CD4-positive, alpha-beta T cell (primary cell): Measurements from ENCODE around the gene CPTP. TPM values are rescaled to one million over a fixed set of nuclear protein-coding genes. Genes with fewer than 3 reads are reported as not detected.

Experiments used
- ATAC-seq: fragments of 200-7000 bp; cut with Tn5 transposase; one replicate; pipeline ENCODE4 v1.10.0; 2022; ENCODE audit warnings: mild to moderate bottlenecking; ENCODE audit not compliant: poor library complexity
- CTCF ChIA-PET: fragments of 350-600 bp; sonication (Branson Sonifier 250); formaldehyde crosslinking; loops from one replicate; lab custom pipeline; 2021; ENCODE audit warnings: antibody characterized with exemption, inconsistent platforms; lab: Charles Lee
- POLR2A ChIA-PET: fragments of 350-600 bp; sonication (Branson Sonifier 250); formaldehyde crosslinking; loops from one replicate; lab custom pipeline; 2021; ENCODE audit warnings: antibody characterized with exemption, inconsistent platforms; lab: Charles Lee
- DNase-seq, 14 experiments: peaks; one replicate each; pipeline ENCODE4 v3.0.0-alpha.2; 2013 to 2020; ENCODE audit warnings: mixed read lengths in 2 of 14
- H3K27ac ChIP-seq, 2 donors: one replicate each; pipeline versions ENCODE4 v1.5.1 to v1.7.0; 2013; ENCODE audit warnings: low read length in 2 of 2, low read depth in 1 of 2, mild to moderate bottlenecking in 1 of 2
- H3K27me3 ChIP-seq, 2 experiments: 1 replicate in 1 of 2; 2 replicates in 1 of 2; pipeline versions ENCODE4 v1.6.1 to v1.7.0; 2013; ENCODE audit warnings: low read length in 2 of 2, control low read depth in 1 of 2, mild to moderate bottlenecking in 1 of 2, moderate library complexity in 1 of 2; ENCODE audit not compliant: insufficient read depth in 2 of 2, control insufficient read depth in 1 of 2
- H3K36me3 ChIP-seq: one replicate; pipeline ENCODE4 v1.6.1; 2013; ENCODE audit warnings: low read length, control low read depth; ENCODE audit not compliant: insufficient read depth
- H3K4me1 ChIP-seq: one replicate; pipeline ENCODE4 v1.6.1; 2013; ENCODE audit warnings: low read length, control low read depth; ENCODE audit not compliant: insufficient read depth
- H3K4me3 ChIP-seq: one replicate; pipeline ENCODE4 v1.5.1; 2013; ENCODE audit warnings: mild to moderate bottlenecking, low read length, moderate library complexity
- H3K9me3 ChIP-seq, 2 experiments: 1 replicate in 1 of 2; 2 replicates in 1 of 2; pipeline versions ENCODE4 v1.6.1 to v1.7.0; 2013; ENCODE audit warnings: low read length in 2 of 2, mild to moderate bottlenecking in 2 of 2, control low read depth in 1 of 2, moderate library complexity in 1 of 2; ENCODE audit not compliant: control insufficient read depth in 1 of 2, insufficient read depth in 1 of 2
- H3K27ac Mint-ChIP-seq: one replicate; pipeline ENCODE4 v1.8.0; 2020; ENCODE audit warnings: mixed read lengths
- H3K27me3 Mint-ChIP-seq: one replicate; pipeline ENCODE4 v1.8.0; 2021; ENCODE audit warnings: mixed read lengths
- H3K36me3 Mint-ChIP-seq: one replicate; pipeline ENCODE4 v1.8.0; 2021; ENCODE audit warnings: low read depth, mixed read lengths
- H3K4me1 Mint-ChIP-seq: one replicate; pipeline ENCODE4 v1.8.0; 2021; ENCODE audit warnings: low read depth, mixed read lengths
- H3K4me3 Mint-ChIP-seq: one replicate; pipeline ENCODE4 v1.8.0; 2020; ENCODE audit warnings: mild to moderate bottlenecking, mixed read lengths
- H3K9me3 Mint-ChIP-seq: one replicate; pipeline ENCODE4 v1.8.0; 2020; ENCODE audit warnings: mixed read lengths
- intact Hi-C, 2 experiments: fragments of 100-400 bp; cut with DNase I in 1 of 2; cut with micrococcal nuclease in 1 of 2; formaldehyde crosslinking; loops; one replicate each; pipeline versions ENCODE4 v1.15.1 to v1.9.0; 2023 to 2025; cut with DNase I, micrococcal nuclease
- total RNA-seq, 174 experiments: library from RNA in 2 of 174; stranded (reverse) in 2 of 174; gene quantifications; one replicate each; pipeline ENCODE4 v1.2.3 and lab custom pipeline; 2021 to 2026
- TF ChIP-seq, protein P1 (sequence below): fragments of 200-600 bp; IDR thresholded peaks from one replicate; pipeline ENCODE4 v1.8.0; 2022; ENCODE audit warnings: antibody characterized with exemption, mild to moderate bottlenecking

The CPTP gene
- total RNA-seq, 2 experiments from 2014 or later = 11.6 to 12.9 TPM

GRCh38 chr1:1359308-1359663 lies 34.7 kb downstream of the CPTP start:
- Histone ChIP-seq H3K9me3 (peaks cover 0 to 15% of the 10 kb centered on the region in 2 experiments), H3K4me3 (no peak overlapping the region), H3K27ac (peak overlapping the region in 1 of 2 donors; percentile 7), H3K36me3 (no peaks in the 10 kb centered on the region), H3K4me1 (peaks cover 30% of the 10 kb centered on the region), H3K27me3 (peaks cover 23 to 33% of the 10 kb centered on the region in 2 experiments)
- peak; percentile 77 for ATAC-seq
- H3K27me3 Mint-ChIP-seq = peaks cover 26% of the 10 kb centered on the region
- ChIA-PET CTCF (no interaction called here), POLR2A (no interaction called here)
- DNase-seq = peak in 1 of 14 experiments; percentile 24
- peaks cover 13% of the 10 kb centered on the region for H3K4me1 Mint-ChIP-seq
- H3K9me3 Mint-ChIP-seq = no peaks in the 10 kb centered on the region
- no peaks in the 10 kb centered on the region for H3K36me3 Mint-ChIP-seq
- TF ChIP-seq, protein P1, sequence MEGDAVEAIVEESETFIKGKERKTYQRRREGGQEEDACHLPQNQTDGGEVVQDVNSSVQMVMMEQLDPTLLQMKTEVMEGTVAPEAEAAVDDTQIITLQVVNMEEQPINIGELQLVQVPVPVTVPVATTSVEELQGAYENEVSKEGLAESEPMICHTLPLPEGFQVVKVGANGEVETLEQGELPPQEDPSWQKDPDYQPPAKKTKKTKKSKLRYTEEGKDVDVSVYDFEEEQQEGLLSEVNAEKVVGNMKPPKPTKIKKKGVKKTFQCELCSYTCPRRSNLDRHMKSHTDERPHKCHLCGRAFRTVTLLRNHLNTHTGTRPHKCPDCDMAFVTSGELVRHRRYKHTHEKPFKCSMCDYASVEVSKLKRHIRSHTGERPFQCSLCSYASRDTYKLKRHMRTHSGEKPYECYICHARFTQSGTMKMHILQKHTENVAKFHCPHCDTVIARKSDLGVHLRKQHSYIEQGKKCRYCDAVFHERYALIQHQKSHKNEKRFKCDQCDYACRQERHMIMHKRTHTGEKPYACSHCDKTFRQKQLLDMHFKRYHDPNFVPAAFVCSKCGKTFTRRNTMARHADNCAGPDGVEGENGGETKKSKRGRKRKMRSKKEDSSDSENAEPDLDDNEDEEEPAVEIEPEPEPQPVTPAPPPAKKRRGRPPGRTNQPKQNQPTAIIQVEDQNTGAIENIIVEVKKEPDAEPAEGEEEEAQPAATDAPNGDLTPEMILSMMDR = no peak
- peak overlapping the region; percentile 79 for H3K27ac Mint-ChIP-seq
- H3K4me3 Mint-ChIP-seq = peak overlapping the region; percentile 39
- intact Hi-C loops = no loop called here

DNA sequence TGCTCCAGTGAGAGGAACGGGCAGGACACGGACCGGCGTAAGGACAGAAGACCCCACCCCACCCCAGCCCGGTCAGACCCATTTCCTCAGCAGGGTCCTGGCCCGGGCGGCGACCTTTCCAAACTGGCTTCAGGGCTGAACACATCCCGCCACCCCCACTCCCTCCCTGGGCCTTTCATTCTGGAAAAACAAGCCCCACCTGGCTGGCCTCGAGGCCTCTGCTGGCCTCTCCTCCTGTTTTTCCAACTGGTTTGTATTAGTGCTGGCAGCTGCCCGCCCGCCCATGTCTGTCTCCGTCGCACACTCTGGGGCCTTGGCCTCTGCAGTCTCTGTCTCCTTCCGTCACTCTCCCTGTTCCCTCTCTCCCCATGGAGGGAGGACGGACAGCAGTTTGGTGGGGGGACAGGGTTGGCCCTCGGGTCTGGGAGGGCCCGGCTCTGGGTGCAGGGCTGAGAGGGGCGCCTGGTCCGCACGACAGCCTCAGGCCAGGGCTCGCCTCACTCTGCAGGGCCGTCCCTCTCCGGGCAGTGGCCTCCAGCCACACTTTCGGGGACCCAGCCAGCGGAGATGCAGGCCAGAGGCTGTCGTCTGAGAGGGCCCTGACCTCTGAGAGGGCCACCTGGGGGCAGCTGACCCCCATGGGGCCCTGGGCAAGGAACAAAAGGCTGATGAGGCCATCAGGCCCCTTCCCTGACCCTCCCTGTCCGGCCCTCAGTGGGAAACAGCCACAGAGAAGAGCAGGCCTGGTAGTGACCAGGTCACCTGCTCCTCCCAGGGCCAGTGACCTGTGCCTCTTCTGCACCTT lies 35.3 kb downstream of the CPTP start:
- TF ChIP-seq, protein P1 = no peak
- peak overlapping the region; percentile 79 for H3K27ac Mint-ChIP-seq
- H3K4me3 ChIP-seq = no peak overlapping the region
- no peaks in the 10 kb centered on the region for H3K9me3 Mint-ChIP-seq
- no peak for ATAC-seq
- DNase-seq = no peak
- peaks cover 25% of the 10 kb centered on the region for H3K4me1 ChIP-seq
- CTCF ChIA-PET = no interaction called here
- no peaks in the 10 kb centered on the region for H3K36me3 Mint-ChIP-seq
- peaks cover 0 to 14% of the 10 kb centered on the region in 2 experiments for H3K9me3 ChIP-seq
- H3K27ac ChIP-seq = no peak overlapping the region
- H3K27me3 Mint-ChIP-seq = peaks cover 26% of the 10 kb centered on the region
- POLR2A ChIA-PET = no interaction called here
- H3K4me3 Mint-ChIP-seq = peak overlapping the region; percentile 39
- peaks cover 12% of the 10 kb centered on the region for H3K4me1 Mint-ChIP-seq
- H3K36me3 ChIP-seq = no peaks in the 10 kb centered on the region
- peaks cover 22 to 30% of the 10 kb centered on the region in 2 experiments for H3K27me3 ChIP-seq
- intact Hi-C loops = no loop called here

DNA sequence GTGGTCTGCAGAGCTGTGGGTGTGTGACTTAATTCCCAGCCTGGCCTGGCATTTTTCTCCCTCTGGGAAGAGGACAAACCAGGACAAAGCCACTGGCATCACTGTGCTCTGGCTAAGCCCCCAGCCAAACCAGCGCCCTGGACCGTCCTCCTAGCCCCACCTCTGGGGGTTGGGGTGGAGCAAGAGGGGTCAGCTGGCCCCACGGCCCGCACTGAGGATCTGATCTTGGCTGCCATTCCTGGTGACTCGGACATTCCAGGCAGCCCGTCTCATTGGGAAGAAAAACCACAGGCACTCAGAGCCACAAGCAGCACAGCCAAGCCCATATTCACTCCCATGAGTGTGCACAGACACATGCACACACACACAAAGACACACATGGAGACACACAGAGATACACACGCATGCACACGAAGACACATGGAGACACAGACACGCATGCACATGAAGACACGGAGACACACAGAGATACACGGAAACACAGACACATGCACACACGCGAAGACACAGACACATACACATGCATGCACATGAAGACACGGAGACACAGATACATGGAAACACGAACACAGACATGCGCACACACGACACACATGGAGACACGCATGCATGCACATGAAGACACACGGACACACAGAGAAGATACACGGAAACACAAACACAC lies 36.0 kb downstream of the CPTP start:
- Mint-ChIP-seq H3K4me1 (peaks cover 12% of the 10 kb centered on the region), H3K27me3 (peaks cover 26% of the 10 kb centered on the region), H3K9me3 (no peaks in the 10 kb centered on the region), H3K36me3 (no peaks in the 10 kb centered on the region), H3K4me3 (no peak overlapping the region), H3K27ac (no peak overlapping the region)
- no peaks in the 10 kb centered on the region for H3K36me3 ChIP-seq
- ATAC-seq = no peak
- H3K4me3 ChIP-seq = no peak overlapping the region
- intact Hi-C loops = no loop called here
- H3K9me3 ChIP-seq = peaks cover 0 to 14% of the 10 kb centered on the region in 2 experiments
- H3K4me1 ChIP-seq = peaks cover 25% of the 10 kb centered on the region
- POLR2A ChIA-PET = no interaction called here
- CTCF ChIA-PET = no interaction called here
- no peak overlapping the region for H3K27ac ChIP-seq
- peaks cover 22 to 26% of the 10 kb centered on the region in 2 experiments for H3K27me3 ChIP-seq
- TF ChIP-seq, protein P1 = no peak
- no peak for DNase-seq
